Activated naive CD4-positive, alpha-beta T cell (primary cell): ENCODE measurements around the gene LYPD4.

ENCODE experiments used
- DNase-seq, 4 experiments: peaks; one replicate each; lab custom pipeline; 2025; lab: John Stamatoyannopoulos, UW

Gene LYPD4

GRCh38 chr19:41872775-41873647, 28.5 kb upstream of the LYPD4 start:
- DNase-seq: peak; percentile 45 to 66 (median 50)

- no peak for DNase-seq
Observed at GRCh38 chr19:41872384-41872774, 27.9 kb upstream of the LYPD4 start.

GRCh38 chr19:41871573-41872383, 27.3 kb upstream of the LYPD4 start:
- DNase-seq: peak in 2 of 4 experiments; percentile 38 to 48

GRCh38 chr19:41870401-41870873, 26.0 kb upstream of the LYPD4 start:
- DNase-seq: no peak

GRCh38 chr19:41869374-41869955, 25.0 kb upstream of the LYPD4 start:
- DNase-seq: no peak

- DNase-seq: no peak
Observed at GRCh38 chr19:41868989-41869300, 24.5 kb upstream of the LYPD4 start.

GRCh38 chr19:41868120-41868988, 23.9 kb upstream of the LYPD4 start:
- no peak for DNase-seq

GRCh38 chr19:41866284-41866683, 21.8 kb upstream of the LYPD4 start:
- no peak for DNase-seq

- no peak for DNase-seq
Observed at GRCh38 chr19:41864374-41864773, 19.9 kb upstream of the LYPD4 start.

GRCh38 chr19:41863209-41863931, 18.9 kb upstream of the LYPD4 start:
- no peak for DNase-seq

- DNase-seq: no peak
Observed at GRCh38 chr19:41862445-41862986, 18.0 kb upstream of the LYPD4 start.

- no peak for DNase-seq
Observed at GRCh38 chr19:41861846-41862245, 17.4 kb upstream of the LYPD4 start.

- no peak for DNase-seq
Observed at GRCh38 chr19:41861116-41861768, 16.8 kb upstream of the LYPD4 start.

GRCh38 chr19:41860419-41861115, 16.1 kb upstream of the LYPD4 start:
- DNase-seq: no peak

GRCh38 chr19:41859618-41860418, 15.3 kb upstream of the LYPD4 start, which contains the start of gene RPS19:
RPS19 (plus strand) TSS chr19:41860255; CDS start chr19:41860775, 520 bp downstream.
- peak; percentile 93 to 97 (median 96) for DNase-seq

- DNase-seq: no peak
Observed at GRCh38 chr19:41859213-41859617, 14.7 kb upstream of the LYPD4 start.

GRCh38 chr19:41853768-41854167, 9.3 kb upstream of the LYPD4 start:
- DNase-seq: no peak

GRCh38 chr19:41853344-41853743, 8.9 kb upstream of the LYPD4 start:
- DNase-seq: no peak

GRCh38 chr19:41851456-41851855, 7.0 kb upstream of the LYPD4 start:
- no peak for DNase-seq
